ENCODE results near the gene PPP1R14C.

PPP1R14C gene

GRCh38 chr6:150245148-150245935, 102.5 kb downstream of the PPP1R14C start:
- no peak for DNase-seq

GRCh38 chr6:150247803-150248202, 105.0 kb downstream of the PPP1R14C start:
- no peak for DNase-seq

GRCh38 chr6:150248300-150248699, 105.5 kb downstream of the PPP1R14C start:
- no peak for DNase-seq

GRCh38 chr6:150249261-150249660, 106.4 kb downstream of the PPP1R14C start:
- no peak for DNase-seq

GRCh38 chr6:150250826-150251225, 108.0 kb downstream of the PPP1R14C start:
- no peak for DNase-seq

- DNase-seq: no peak
Measured at GRCh38 chr6:150251566-150252186, 108.8 kb downstream of the PPP1R14C start.

- DNase-seq: no peak
Measured at GRCh38 chr6:150252714-150253444, 110.0 kb downstream of the PPP1R14C start.

GRCh38 chr6:150253489-150253888, 110.6 kb downstream of the PPP1R14C start:
- DNase-seq: no peak

- DNase-seq: no peak
Measured at GRCh38 chr6:150254770-150255169, 111.9 kb downstream of the PPP1R14C start.

GRCh38 chr6:150255840-150256239, 113.0 kb downstream of the PPP1R14C start:
- no peak for DNase-seq

- DNase-seq: no peak
Measured at GRCh38 chr6:150256618-150257272, 113.9 kb downstream of the PPP1R14C start.

- DNase-seq: no peak
Measured at GRCh38 chr6:150258381-150258780, 115.5 kb downstream of the PPP1R14C start.

GRCh38 chr6:150260931-150261330, 118.1 kb downstream of the PPP1R14C start:
- no peak for DNase-seq

- no peak for DNase-seq
Measured at GRCh38 chr6:150261997-150262697, 119.3 kb downstream of the PPP1R14C start.

GRCh38 chr6:150263765-150264404, 121.0 kb downstream of the PPP1R14C start:
- no peak for DNase-seq

- DNase-seq: no peak
Measured at GRCh38 chr6:150266309-150266708, 123.5 kb downstream of the PPP1R14C start.

- DNase-seq: no peak
Measured at GRCh38 chr6:150266963-150267685, 124.3 kb downstream of the PPP1R14C start.

GRCh38 chr6:150267686-150268561, 125.1 kb downstream of the PPP1R14C start:
- DNase-seq: no peak
